NT2/D1 (cell line): ENCODE results near the gene CLCF1.

Experiments
- SUZ12 ChIP-seq: IDR thresholded peaks from 2 replicates; pipeline ENCODE4 v1.6.1; 2011; ENCODE audit not compliant: insufficient read length, insufficient read depth; ENCODE audit errors: extremely low read depth
- YY1 ChIP-seq: IDR thresholded peaks from 2 replicates; pipeline ENCODE4 v1.6.1; 2011; ENCODE audit not compliant: insufficient read length, insufficient read depth
- ZNF274 ChIP-seq: IDR thresholded peaks from 2 replicates; pipeline ENCODE4 v1.6.1; 2011; ENCODE audit warnings: mild to moderate bottlenecking, low read depth, low read length

- TF ChIP-seq ZNF274 (no peak), SUZ12 (no peak), YY1 (no peak)
Observed at GRCh38 chr11:67410984-67411784, 37.8 kb upstream of the CLCF1 start.
